Glutamatergic neuron (in vitro differentiated cells): Measurements from ENCODE around the gene SENP3. TPM values are rescaled to one million over a fixed set of nuclear protein-coding genes. Genes with fewer than 3 reads are reported as not detected.
A peak's percentile ranks its signal among the peaks of the same experiment; 100 is the strongest.

Experiments used
- DNase-seq: peaks from one replicate; pipeline ENCODE4 v3.0.0; 2022
- H3K27ac Mint-ChIP-seq: one replicate; pipeline ENCODE4 v1.8.0; 2020; ENCODE audit warnings: mild to moderate bottlenecking, mixed read lengths, inconsistent platforms; ENCODE audit not compliant: unreplicated experiment
- H3K27me3 Mint-ChIP-seq: one replicate; pipeline ENCODE4 v1.8.0; 2020; ENCODE audit warnings: mild to moderate bottlenecking, moderate library complexity, mixed read lengths, inconsistent platforms; ENCODE audit not compliant: unreplicated experiment
- H3K36me3 Mint-ChIP-seq: one replicate; pipeline ENCODE4 v1.8.0; 2020; ENCODE audit warnings: mild to moderate bottlenecking, mixed read lengths, inconsistent platforms; ENCODE audit not compliant: unreplicated experiment
- H3K4me1 Mint-ChIP-seq: one replicate; pipeline ENCODE4 v1.8.0; 2020; ENCODE audit warnings: mild to moderate bottlenecking, low read depth, mixed read lengths, inconsistent platforms; ENCODE audit not compliant: unreplicated experiment
- H3K4me3 Mint-ChIP-seq: one replicate; pipeline ENCODE4 v1.8.0; 2020; ENCODE audit warnings: mild to moderate bottlenecking, mixed read lengths, inconsistent platforms; ENCODE audit not compliant: unreplicated experiment
- H3K9me3 Mint-ChIP-seq: one replicate; pipeline ENCODE4 v1.8.0; 2020; ENCODE audit warnings: mild to moderate bottlenecking, moderate library complexity, mixed read lengths, inconsistent platforms; ENCODE audit not compliant: unreplicated experiment
- total RNA-seq: library from RNA; stranded (reverse); fragmentation: NEBNext Ultra II Directional; extraction: Animal tissue kit (Norgen Biotek cat#: 25700); gene quantifications from one replicate; pipeline ENCODE4 v1.2.1, GENCODE V29; 2021; ENCODE audit not compliant: unreplicated experiment
- TF ChIP-seq, protein P1 (sequence below): fragments of 200-600 bp; sonication (generic); IDR thresholded peaks from one replicate; pipeline ENCODE4 v1.5.0; 2021; ENCODE audit not compliant: partially characterized antibody, unreplicated experiment

Gene SENP3
- total RNA-seq, 1 donor from 2014 or later: 66.4 TPM

DNA sequence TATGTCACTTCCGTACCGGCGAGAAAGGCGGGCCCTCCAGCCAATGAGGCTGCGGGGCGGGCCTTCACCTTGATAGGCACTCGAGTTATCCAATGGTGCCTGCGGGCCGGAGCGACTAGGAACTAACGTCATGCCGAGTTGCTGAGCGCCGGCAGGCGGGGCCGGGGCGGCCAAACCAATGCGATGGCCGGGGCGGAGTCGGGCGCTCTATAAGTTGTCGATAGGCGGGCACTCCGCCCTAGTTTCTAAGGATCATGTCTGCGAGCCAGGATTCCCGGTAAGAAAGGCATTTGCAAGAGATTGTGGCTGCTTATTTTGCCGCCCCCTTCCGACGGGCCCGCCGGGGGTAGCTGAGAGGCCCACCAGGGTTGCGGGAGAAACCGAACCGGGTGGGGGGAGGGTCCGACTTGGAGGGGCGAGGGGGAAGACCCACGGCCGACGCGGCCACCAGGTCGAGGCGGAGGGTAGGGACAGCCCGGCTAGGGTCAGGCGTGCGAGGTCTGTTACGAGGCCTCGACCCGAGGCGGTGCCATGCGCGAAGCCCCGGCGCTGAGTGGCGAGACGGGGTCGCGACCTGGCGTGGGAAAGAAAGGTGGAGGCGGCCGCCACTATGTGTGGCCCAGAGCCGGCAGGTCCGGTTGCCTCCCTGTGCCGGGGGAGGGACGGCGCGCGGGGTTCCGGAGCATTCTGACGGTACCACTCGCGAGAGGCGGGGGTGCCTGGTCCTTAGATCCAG lies 11.0 kb downstream of the SENP3 start:
- Mint-ChIP-seq H3K4me3 (peak overlapping the region; percentile 98), H3K9me3 (peaks cover 14% of the 10 kb centered on the region), H3K27me3 (peaks cover 10% of the 10 kb centered on the region), H3K36me3 (peaks cover 4% of the 10 kb centered on the region), H3K4me1 (peaks cover 23% of the 10 kb centered on the region), H3K27ac (peak overlapping the region; percentile 97)
- TF ChIP-seq, protein P1, sequence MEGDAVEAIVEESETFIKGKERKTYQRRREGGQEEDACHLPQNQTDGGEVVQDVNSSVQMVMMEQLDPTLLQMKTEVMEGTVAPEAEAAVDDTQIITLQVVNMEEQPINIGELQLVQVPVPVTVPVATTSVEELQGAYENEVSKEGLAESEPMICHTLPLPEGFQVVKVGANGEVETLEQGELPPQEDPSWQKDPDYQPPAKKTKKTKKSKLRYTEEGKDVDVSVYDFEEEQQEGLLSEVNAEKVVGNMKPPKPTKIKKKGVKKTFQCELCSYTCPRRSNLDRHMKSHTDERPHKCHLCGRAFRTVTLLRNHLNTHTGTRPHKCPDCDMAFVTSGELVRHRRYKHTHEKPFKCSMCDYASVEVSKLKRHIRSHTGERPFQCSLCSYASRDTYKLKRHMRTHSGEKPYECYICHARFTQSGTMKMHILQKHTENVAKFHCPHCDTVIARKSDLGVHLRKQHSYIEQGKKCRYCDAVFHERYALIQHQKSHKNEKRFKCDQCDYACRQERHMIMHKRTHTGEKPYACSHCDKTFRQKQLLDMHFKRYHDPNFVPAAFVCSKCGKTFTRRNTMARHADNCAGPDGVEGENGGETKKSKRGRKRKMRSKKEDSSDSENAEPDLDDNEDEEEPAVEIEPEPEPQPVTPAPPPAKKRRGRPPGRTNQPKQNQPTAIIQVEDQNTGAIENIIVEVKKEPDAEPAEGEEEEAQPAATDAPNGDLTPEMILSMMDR: no peak
- peak; percentile 99 for DNase-seq

DNA sequence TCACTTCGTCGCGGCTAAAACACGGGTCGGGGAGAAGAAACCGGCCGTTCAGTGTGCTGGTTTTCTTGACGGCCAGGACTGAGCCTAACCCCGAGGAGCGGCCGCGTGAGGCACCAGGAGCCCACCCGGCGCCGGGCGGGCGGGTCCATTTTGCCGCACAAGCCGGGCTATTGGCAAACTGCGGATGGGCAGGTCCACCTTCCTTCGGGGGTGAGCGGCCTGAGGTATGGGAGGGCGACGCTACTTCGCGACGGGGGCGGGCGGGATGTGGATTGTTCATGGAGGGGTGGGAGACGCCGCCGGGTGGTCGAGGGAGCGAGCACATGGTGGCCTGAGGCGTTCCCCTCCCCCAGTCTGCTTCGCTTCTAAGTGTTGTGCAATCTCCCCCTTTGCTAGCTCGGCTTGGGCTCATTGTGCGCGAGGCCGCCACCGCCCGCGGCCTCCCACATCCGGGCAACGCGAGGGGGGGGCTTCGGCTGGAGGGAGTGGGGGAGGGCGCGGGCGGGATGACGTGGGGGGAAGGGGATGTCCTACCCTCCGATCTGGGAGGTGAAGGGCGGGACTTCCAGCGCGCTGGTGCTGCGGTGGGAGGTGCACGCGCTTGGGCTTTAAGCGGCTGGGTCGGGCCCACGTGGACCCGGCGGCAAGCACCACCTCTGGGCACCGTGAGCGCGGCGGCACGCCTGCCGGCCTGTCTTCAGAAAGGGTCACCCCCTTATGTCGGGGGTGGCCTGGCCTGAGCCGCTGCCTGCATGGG lies 11.8 kb downstream of the SENP3 start:
- peaks cover 10% of the 10 kb centered on the region for H3K27me3 Mint-ChIP-seq
- peak overlapping the region; percentile 98 for H3K27ac Mint-ChIP-seq
- peaks cover 4% of the 10 kb centered on the region for H3K36me3 Mint-ChIP-seq
- peaks cover 14% of the 10 kb centered on the region for H3K9me3 Mint-ChIP-seq
- TF ChIP-seq, protein P1: no peak
- peaks cover 28% of the 10 kb centered on the region for H3K4me1 Mint-ChIP-seq
- peak; percentile 93 for DNase-seq
- peak overlapping the region; percentile 98 for H3K4me3 Mint-ChIP-seq

DNA sequence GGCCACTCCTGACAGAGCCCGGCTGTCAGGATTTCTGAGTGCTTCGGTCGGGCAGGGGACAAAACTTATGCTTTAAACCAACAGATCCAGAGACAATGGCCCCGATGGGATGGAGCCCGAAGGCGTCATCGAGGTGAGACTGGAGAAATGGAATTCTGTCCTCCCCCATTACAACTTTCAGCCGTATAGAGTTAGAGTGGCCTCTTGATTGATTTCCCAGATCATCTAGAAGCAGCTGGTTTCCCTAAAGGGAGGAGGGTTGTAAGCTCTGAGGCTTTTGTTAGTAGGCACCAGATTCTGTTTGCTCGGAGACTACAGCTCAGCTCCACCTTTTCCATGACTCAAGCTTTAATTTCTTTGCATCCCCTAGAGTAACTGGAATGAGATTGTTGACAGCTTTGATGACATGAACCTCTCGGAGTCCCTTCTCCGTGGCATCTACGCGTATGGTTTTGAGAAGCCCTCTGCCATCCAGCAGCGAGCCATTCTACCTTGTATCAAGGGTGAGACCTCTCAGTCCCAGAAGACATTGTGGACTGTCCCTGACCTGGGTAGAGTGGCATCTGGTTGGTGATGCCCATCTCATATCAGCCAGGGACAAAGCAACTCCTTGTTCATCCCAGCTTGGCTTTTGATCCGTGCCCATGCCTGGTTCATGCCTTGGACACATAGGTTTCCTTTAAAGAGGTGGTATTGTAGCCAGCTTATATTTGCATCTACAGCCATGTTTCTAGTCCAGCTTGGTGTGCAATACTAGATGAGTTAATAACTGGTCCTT lies 12.6 kb downstream of the SENP3 start:
- peak overlapping the region; percentile 98 for H3K4me3 Mint-ChIP-seq
- no peak for DNase-seq
- peak overlapping the region; percentile 66 for H3K27ac Mint-ChIP-seq
- H3K27me3 Mint-ChIP-seq: peaks cover 10% of the 10 kb centered on the region
- H3K4me1 Mint-ChIP-seq: peaks cover 30% of the 10 kb centered on the region
- peaks cover 4% of the 10 kb centered on the region for H3K36me3 Mint-ChIP-seq
- TF ChIP-seq, protein P1: no peak
- peaks cover 14% of the 10 kb centered on the region for H3K9me3 Mint-ChIP-seq

DNA sequence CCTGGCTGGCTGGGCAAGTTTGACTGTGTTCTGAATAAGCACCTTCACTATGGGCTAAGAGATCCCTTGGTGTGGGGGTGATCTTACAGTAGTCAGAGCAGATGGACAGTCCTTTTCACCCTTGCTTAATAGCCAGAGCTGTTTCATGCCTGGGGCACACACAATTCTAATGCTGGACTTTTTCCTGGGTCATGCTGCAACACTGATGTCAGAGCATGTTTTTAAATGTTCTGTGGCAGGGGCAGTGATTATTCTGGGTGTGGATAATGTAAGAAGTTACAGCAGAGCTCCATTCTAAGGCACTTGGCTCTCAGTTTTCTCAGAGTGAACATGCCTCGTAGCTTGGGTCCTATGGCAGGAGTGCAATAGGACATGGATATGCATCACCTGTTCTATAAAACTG lies 13.8 kb downstream of the SENP3 start:
- Mint-ChIP-seq H3K27ac (no peak overlapping the region), H3K27me3 (peaks cover 8% of the 10 kb centered on the region), H3K36me3 (peaks cover 4% of the 10 kb centered on the region), H3K4me1 (peaks cover 30% of the 10 kb centered on the region), H3K4me3 (peak overlapping the region; percentile 98), H3K9me3 (peaks cover 16% of the 10 kb centered on the region)
- no peak for DNase-seq
- TF ChIP-seq, protein P1: no peak
